ENCODE results near the gene FGF4. TPM values are rescaled to one million over a fixed set of nuclear protein-coding genes. Genes with fewer than 3 reads are reported as not detected.

Gene FGF4
- total RNA-seq, 1 donor from 2014 or later, result not detected

DNA sequence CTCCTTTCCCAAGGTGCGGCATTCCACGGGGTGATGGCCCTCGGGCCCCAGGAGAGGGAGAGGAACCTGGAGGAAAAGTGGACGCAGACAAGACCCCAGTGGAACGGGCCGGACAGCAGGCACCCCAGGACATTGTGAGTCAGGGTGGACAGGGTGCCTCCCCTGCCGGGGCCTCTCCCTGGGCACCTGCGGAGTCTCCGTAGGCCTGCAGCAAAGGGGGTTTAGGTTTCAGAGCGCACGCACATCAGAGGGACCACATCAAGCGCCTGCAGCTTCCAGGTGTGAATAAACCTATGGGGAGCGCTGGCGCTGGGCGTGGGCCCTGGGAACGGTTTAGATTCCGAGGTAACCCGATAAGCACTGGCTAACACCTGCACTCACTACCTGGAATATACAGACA lies 48.7 kb downstream of the FGF4 start:
- DNase-seq (ENCODE audit: low spot score), result no peak

DNA sequence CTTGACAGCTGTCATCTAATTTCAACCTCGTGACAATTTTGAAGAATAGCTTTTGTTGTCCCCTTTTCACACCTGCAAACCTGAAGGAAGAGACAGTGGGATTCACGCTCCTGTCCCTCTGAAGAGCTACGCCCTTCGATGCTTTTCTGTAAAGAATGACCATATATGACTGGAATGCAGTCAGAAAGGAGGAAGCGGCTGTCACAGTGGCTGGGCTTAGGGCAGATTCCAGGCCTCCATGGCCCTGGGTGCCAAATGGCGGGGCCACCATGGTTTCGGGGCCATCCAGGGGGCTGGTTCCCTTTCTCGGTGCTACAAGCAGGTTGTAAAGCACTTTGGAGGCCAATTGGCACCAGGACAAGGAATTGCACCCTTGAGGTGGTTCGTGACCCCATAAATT lies 49.1 kb downstream of the FGF4 start:
- no peak for DNase-seq (ENCODE audit: low spot score)

DNA sequence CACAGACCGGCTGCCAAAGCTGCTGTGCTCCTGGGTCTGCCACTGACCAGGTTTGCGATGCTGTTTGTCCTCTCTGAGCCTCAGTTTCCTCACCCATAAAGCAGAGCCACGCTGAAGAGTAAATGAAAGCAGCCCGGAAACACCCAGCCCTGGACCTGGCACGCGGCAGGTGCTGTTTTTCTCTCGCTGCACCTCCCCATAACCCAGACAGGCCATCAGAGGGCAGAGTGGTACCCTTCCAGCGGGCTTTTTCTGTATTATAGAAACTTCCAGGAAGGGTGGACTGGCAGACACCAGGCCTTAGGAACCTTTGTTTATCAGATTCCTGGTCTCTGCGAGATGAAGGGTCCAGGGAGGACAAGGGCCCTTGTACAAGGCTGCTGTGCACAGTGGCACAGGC lies 53.4 kb downstream of the FGF4 start:
- DNase-seq (ENCODE audit: low spot score), result no peak

DNA sequence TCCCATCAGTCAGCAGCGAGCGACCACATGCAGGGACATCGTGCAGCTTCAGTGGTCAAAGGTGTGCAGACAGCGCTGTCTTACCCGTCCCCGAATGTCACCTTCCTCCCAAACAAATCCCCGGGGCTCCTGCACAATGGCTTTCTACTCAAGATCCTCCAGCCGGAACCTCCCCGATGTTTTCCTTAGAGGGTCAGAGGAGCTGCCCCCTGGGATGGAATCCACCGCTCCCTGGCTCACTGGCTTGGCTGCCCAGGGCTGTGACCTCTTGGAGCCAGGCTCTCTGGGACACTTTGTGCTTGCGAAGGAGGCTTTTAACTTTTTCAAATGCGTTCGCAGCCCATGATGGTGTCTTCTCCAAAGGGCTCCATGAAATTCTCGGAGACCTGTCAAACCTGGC lies 54.0 kb downstream of the FGF4 start:
- DNase-seq (ENCODE audit: low spot score), result no peak

Other genes starting within 250 kb of the FGF4 start
- 181 TPM for gene CCND1, start 134.2 kb downstream of the FGF4 start, total RNA-seq
- gene LTO1, start 100.0 kb downstream of the FGF4 start, total RNA-seq, result 24.5 TPM
- 362 TPM for gene FGF19, start 71.3 kb downstream of the FGF4 start, total RNA-seq
- not detected for gene FGF3, start 44.1 kb upstream of the FGF4 start, total RNA-seq